ENCODE measurements around the gene FOXO3B. TPM values are rescaled to one million over a fixed set of nuclear protein-coding genes. Genes with fewer than 3 reads are reported as not detected.
"Not testable (repeated sequence)": the region's sequence is repeated elsewhere in the genome, so short reads cannot be mapped to it uniquely, and the experiment has no call there.

Gene FOXO3B
- total and polyA plus RNA-seq, 12 donors, result 0.22 to 1.1 (median 0.77) TPM

- H3K27ac ChIP-seq; H3K4me1 ChIP-seq; H3K36me3 ChIP-seq; H3K27me3 ChIP-seq; H3K4me3 ChIP-seq; H3K9me3 ChIP-seq; intact Hi-C loops (cut with DNase I): not testable (repeated sequence)
- WGBS, 2 donors, result 9 to 16% methylated on average over 7 of the region's 7 CpGs
- peak; percentile 43 to 70 (median 61) for TF ChIP-seq CTCF (IDR thresholded peaks at IDR 0.05)
- ATAC-seq, result peak in 6 of 8 donors; percentile 53 to 72 (median 64)
- peak; percentile 44 to 63 for DNase-seq
These were observed 30.4 kb upstream of the FOXO3B start for GRCh38 chr17:18712354-18712999.

- H3K36me3 ChIP-seq; ATAC-seq; H3K27me3 ChIP-seq; H3K4me3 ChIP-seq; intact Hi-C loops (cut with DNase I); H3K9me3 ChIP-seq; H3K27ac ChIP-seq; DNase-seq; H3K4me1 ChIP-seq: not testable (repeated sequence)
- WGBS, 2 donors, result 94 to 95% methylated on average over 3 of the region's 3 CpGs
These were observed 26.1 kb upstream of the FOXO3B start for GRCh38 chr17:18708215-18708614.

- ATAC-seq; H3K4me1 ChIP-seq; H3K27ac ChIP-seq; H3K9me3 ChIP-seq; H3K27me3 ChIP-seq; intact Hi-C loops (cut with DNase I); H3K36me3 ChIP-seq; DNase-seq; H3K4me3 ChIP-seq: not testable (repeated sequence)
- 91 to 93% methylated on average over 3 of the region's 3 CpGs for WGBS, 2 donors
These were observed 23.8 kb upstream of the FOXO3B start for GRCh38 chr17:18705955-18706354.

DNA sequence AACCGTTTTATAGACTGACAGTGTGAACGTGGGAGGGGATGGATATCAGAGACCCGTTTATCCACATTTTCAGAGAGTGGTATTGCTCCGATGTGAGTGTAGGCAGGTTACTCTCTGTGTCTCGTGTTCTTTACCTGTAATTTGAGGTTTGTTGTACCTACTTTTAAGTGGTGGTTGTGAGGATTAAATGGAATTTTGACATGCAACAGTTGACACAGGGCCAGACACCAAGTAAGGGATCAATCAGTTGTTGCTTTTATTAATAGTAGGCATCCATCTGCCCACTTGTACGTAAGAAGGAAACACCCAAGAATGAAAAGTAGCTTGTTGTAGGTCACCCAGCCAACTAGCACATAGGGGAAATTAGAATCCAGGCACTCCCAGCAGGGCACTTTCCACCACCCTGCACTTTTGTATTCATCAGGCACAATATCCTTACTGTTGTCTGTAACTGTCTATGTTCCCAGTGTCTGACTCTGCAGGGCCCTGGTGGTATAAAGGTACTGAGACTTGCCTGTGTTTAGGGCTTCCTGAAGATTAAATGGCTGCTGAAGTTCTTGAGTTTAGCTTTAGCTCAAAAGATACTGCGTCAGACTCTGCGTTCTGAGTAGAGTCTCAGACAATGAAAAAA, 16.5 kb upstream of the FOXO3B start:
- DNase-seq; H3K36me3 ChIP-seq; ATAC-seq; intact Hi-C loops (cut with DNase I); H3K4me1 ChIP-seq; H3K27me3 ChIP-seq; H3K9me3 ChIP-seq: not testable (repeated sequence)
- Histone ChIP-seq H3K27ac (peak overlapping the region in 3 of 10 donors; percentile 55 to 69 (median 68)), H3K4me3 (peak overlapping the region; percentile 37 to 76 (median 66))
- WGBS, 2 donors, result 56 to 58% methylated on average over 8 of the region's 8 CpGs

- H3K4me3 ChIP-seq; H3K27me3 ChIP-seq; H3K9me3 ChIP-seq; H3K27ac ChIP-seq; DNase-seq; H3K36me3 ChIP-seq; intact Hi-C loops (cut with DNase I); ATAC-seq; H3K4me1 ChIP-seq: not testable (repeated sequence)
- WGBS, 2 donors, result 64% methylated on average over 2 of the region's 2 CpGs
These were observed 13.0 kb upstream of the FOXO3B start for GRCh38 chr17:18695143-18695542.

- DNase-seq; H3K36me3 ChIP-seq; H3K4me1 ChIP-seq; H3K27me3 ChIP-seq; H3K9me3 ChIP-seq; intact Hi-C loops (cut with DNase I); ATAC-seq: not testable (repeated sequence)
- H3K27ac ChIP-seq, result peak overlapping the region in 1 of 10 donors; percentile 4
- H3K4me3 ChIP-seq, result peak overlapping the region in 8 of 10 donors; percentile 54 to 63 (median 58)
- WGBS, 2 donors, result 2 to 3% methylated on average over 3 of the region's 3 CpGs
These were observed 554 bp upstream of the FOXO3B start for GRCh38 chr17:18682668-18683067.

GRCh38 chr17:18677381-18677780, 4.7 kb downstream of the FOXO3B start:
- H3K27me3 ChIP-seq; ATAC-seq; H3K4me3 ChIP-seq; H3K27ac ChIP-seq; intact Hi-C loops (cut with DNase I); DNase-seq; H3K4me1 ChIP-seq: not testable (repeated sequence)
- H3K36me3 ChIP-seq, result peaks cover 0 to 14% (median 0%) of the 10 kb centered on the region in 9 donors
- 98% methylated on average over 26 to 28 of the region's 29 CpGs for WGBS, 2 donors
- peaks cover 0 to 14% (median 0%) of the 10 kb centered on the region in 11 donors for H3K9me3 ChIP-seq

GRCh38 chr17:18676928-18677327, 5.2 kb downstream of the FOXO3B start:
- H3K27ac ChIP-seq; H3K27me3 ChIP-seq; DNase-seq; ATAC-seq; H3K4me1 ChIP-seq; H3K4me3 ChIP-seq; intact Hi-C loops (cut with DNase I): not testable (repeated sequence)
- H3K9me3 ChIP-seq, result peaks cover 0 to 14% (median 0%) of the 10 kb centered on the region in 11 donors
- 98 to 99% methylated on average over 3 of the region's 3 CpGs for WGBS, 2 donors
- H3K36me3 ChIP-seq, result peaks cover 0 to 18% (median 0%) of the 10 kb centered on the region in 9 donors

DNA sequence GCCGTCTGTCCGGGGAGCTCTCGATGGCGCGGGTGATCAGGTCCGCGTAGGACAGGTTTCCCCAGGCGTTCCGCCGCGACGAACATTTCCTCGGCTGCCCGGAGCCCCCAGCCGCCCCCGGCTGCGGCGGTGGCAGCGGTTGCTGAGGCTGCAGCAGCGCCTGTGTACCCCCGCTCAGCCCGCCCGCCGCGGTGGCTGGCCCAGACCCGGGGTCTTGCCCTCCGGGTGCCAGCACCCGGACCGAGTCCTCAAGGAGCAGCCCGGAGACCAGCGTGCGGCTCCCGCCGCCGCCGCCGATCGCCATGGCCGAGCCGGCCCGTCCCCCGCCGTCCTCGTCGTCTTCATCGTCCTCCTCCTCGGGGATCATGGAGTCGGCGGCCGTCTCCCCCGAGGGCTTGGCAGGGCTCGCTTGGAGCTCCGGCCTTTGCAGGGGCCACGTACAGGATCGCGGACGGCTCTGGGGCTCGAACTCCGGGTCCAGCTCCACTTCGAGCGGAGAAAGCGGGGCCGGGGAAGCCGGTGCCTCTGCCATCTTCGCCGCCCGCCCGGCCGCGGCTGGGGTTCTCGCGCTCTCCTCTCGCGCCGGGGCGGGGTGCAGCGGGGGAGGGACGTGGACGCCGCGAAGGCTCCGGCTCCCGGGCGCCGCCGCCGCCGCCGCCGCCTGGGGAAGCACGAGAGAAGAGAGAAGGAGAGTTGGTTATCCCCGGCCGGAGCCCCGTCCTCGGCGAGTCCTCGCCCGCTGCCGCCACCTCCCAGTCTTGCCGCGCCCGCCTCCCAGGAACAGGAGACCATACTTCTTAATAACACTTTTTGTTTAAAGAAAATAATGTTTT, 9.5 kb downstream of the FOXO3B start:
- 96% methylated on average over 50 to 76 of the region's 102 CpGs for WGBS, 2 donors
- intact Hi-C loops (cut with DNase I); H3K27me3 ChIP-seq; H3K4me3 ChIP-seq; H3K4me1 ChIP-seq; H3K27ac ChIP-seq; DNase-seq: not testable (repeated sequence)
- Histone ChIP-seq H3K9me3 (peaks cover 0 to 33% (median 0%) of the 10 kb centered on the region in 11 donors), H3K36me3 (peaks cover 0 to 41% (median 3%) of the 10 kb centered on the region in 9 donors)
- peak in 4 of 8 donors; percentile 27 to 69 (median 42) for ATAC-seq

GRCh38 chr17:18668625-18669024, 13.5 kb downstream of the FOXO3B start:
- H3K4me3 ChIP-seq; intact Hi-C loops (cut with DNase I); H3K4me1 ChIP-seq; H3K27ac ChIP-seq; DNase-seq; ATAC-seq; H3K27me3 ChIP-seq: not testable (repeated sequence)
- peaks cover 0 to 62% (median 5%) of the 10 kb centered on the region in 11 donors for H3K9me3 ChIP-seq
- peaks cover 0 to 30% (median 3%) of the 10 kb centered on the region in 9 donors for H3K36me3 ChIP-seq
- WGBS, 2 donors, result 94 to 100% methylated on average over 1 of the region's 1 CpG

Measured in heart right ventricle (tissue), 16 donors.